Ovary (tissue), 9 donors: ENCODE measurements around the gene ATXN10. TPM values are rescaled to one million over a fixed set of nuclear protein-coding genes. Genes with fewer than 3 reads are reported as not detected.

Experiments used
- DNase-seq, 5 donors: peaks; one replicate each; pipeline ENCODE4 v3.0.0-alpha.2; 2019 to 2020
- H3K27ac ChIP-seq, 2 donors: fragments of 200-600 bp; one replicate each; pipeline versions ENCODE4 v1.5.1 to v1.8.0; 2019 to 2022
- H3K27me3 ChIP-seq: fragments of 200-600 bp; one replicate; pipeline ENCODE4 v1.8.0; 2022
- H3K36me3 ChIP-seq: fragments of 200-600 bp; sonication (generic); one replicate; pipeline ENCODE4 v1.5.1; 2019
- H3K4me1 ChIP-seq: one replicate; pipeline ENCODE4 v1.8.1; 2013; ENCODE audit warnings: mild to moderate bottlenecking, moderate library complexity; ENCODE audit not compliant: insufficient read depth
- H3K4me3 ChIP-seq: fragments of 200-600 bp; sonication (generic); one replicate; pipeline ENCODE4 v1.5.1; 2017
- H3K9me3 ChIP-seq, 2 donors: fragments of 200-600 bp in 1 of 2; sonication (generic) in 1 of 2; one replicate each; pipeline versions ENCODE4 v1.5.1 to v1.8.1; 2013 to 2019; ENCODE audit warnings: mild to moderate bottlenecking in 1 of 2, moderate library complexity in 1 of 2
- EP300 ChIP-seq: sonication (generic); formaldehyde crosslinking; IDR thresholded peaks from one replicate; pipeline ENCODE4 v1.6.1; 2017; ENCODE audit warnings: antibody characterized with exemption
- POLR2A ChIP-seq: fragments of 450-650 bp; IDR thresholded peaks from one replicate; pipeline ENCODE4 v1.6.1; 2017; ENCODE audit warnings: antibody characterized with exemption, mild to moderate bottlenecking, moderate library complexity
- WGBS, 3 donors: extraction: QIAGEN DNeasy Blood & Tissue Kit in 1 of 3; methylation state at CpG; one replicate each; pipeline versions ENCODE4 v1.1.5 to v1.1.7; 2013 to 2017; 5-methylcytosine and 5-hydroxymethylcytosine counted together
- intact Hi-C, 4 donors: fragments of 100-400 bp; cut with DNase I; formaldehyde crosslinking; loops; one replicate each; pipeline versions ENCODE4 v1.11.0 to v1.15.1; 2022 to 2023
- polyA plus RNA-seq, 2 donors: library from polyadenylated mRNA; stranded (reverse); fragments of 200-250 nt in 1 of 2; fragments of 350-450 nt in 1 of 2; fragmentation: Illumina TruSeq in 1 of 2; extraction: RNeasy Lipid Tissue Mini Kit (QIAGEN cat#74804) in 1 of 2; gene quantifications; one replicate each; pipeline ENCODE4 v1.2.3, GENCODE V29; 2013 to 2014
- total RNA-seq, 7 donors: library from RNA; depleted of rRNA in 2 of 7; stranded (reverse); fragments of >200 nt in 2 of 7; fragmentation: NEBNext Ultra II Directional in 3 of 7; extraction: Animal tissue kit (Norgen Biotek cat#: 25700) in 3 of 7; gene quantifications; one replicate each; pipeline versions ENCODE4 v1.1.0 to v1.2.4, GENCODE V29; 2016 to 2023
- TF ChIP-seq, protein P1 (sequence below), 3 donors: fragments of 450-650 bp in 2 of 3; fragments of 200-600 bp in 1 of 3; IDR thresholded peaks; one replicate each; pipeline versions ENCODE4 v1.5.1 to v1.8.0; 2016 to 2022; ENCODE audit warnings: antibody characterized with exemption in 3 of 3, mild to moderate bottlenecking in 1 of 3
- donor health status: DM: no; HTN: no; CAD: no; lungs with moderate emphysema.
- donor health status: DM: no; HTN: no; CAD: no.
- donor health status: Bipolar disorder and iron deficiency.
- donor health status: DM: yes; HTN: yes; CAD: no.
- donor health status: DM: no; HTN: no; CAD: no.
- donor health status: DM: yes; HTN: yes; CAD: no.

ATXN10 gene
- total and polyA plus RNA-seq, 9 donors, result 77.4 to 241 (median 175) TPM

- Histone ChIP-seq H3K4me1 (peaks cover 2% of the 10 kb centered on the region), H3K36me3 (no peaks in the 10 kb centered on the region), H3K4me3 (no peak overlapping the region), H3K27ac (no peak overlapping the region), H3K27me3 (no peaks in the 10 kb centered on the region), H3K9me3 (no peaks in the 10 kb centered on the region)
- no peak for DNase-seq
- no peak for TF ChIP-seq EP300
- TF ChIP-seq POLR2A, result no peak
- TF ChIP-seq, protein P1, sequence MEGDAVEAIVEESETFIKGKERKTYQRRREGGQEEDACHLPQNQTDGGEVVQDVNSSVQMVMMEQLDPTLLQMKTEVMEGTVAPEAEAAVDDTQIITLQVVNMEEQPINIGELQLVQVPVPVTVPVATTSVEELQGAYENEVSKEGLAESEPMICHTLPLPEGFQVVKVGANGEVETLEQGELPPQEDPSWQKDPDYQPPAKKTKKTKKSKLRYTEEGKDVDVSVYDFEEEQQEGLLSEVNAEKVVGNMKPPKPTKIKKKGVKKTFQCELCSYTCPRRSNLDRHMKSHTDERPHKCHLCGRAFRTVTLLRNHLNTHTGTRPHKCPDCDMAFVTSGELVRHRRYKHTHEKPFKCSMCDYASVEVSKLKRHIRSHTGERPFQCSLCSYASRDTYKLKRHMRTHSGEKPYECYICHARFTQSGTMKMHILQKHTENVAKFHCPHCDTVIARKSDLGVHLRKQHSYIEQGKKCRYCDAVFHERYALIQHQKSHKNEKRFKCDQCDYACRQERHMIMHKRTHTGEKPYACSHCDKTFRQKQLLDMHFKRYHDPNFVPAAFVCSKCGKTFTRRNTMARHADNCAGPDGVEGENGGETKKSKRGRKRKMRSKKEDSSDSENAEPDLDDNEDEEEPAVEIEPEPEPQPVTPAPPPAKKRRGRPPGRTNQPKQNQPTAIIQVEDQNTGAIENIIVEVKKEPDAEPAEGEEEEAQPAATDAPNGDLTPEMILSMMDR (IDR thresholded peaks at IDR 0.05), result no peak
- 74 to 84% (median 82%) methylated on average over 7 of the region's 7 CpGs for WGBS, 3 donors
- intact Hi-C loops, result no loop called here
Observed at GRCh38 chr22:45762545-45763235, 91.1 kb downstream of the ATXN10 start.

GRCh38 chr22:45763236-45763624, 91.6 kb downstream of the ATXN10 start:
- no peaks in the 10 kb centered on the region for H3K36me3 ChIP-seq
- H3K27me3 ChIP-seq, result no peaks in the 10 kb centered on the region
- TF ChIP-seq EP300 (no peak), POLR2A (no peak)
- TF ChIP-seq, protein P1 (IDR thresholded peaks at IDR 0.05), result no peak
- no peak for DNase-seq
- H3K9me3 ChIP-seq, result no peaks in the 10 kb centered on the region
- no peaks in the 10 kb centered on the region for H3K4me1 ChIP-seq
- intact Hi-C loops, result no loop called here
- H3K4me3 ChIP-seq, result no peak overlapping the region
- H3K27ac ChIP-seq, result no peak overlapping the region
- 69 to 76% (median 75%) methylated on average over 10 of the region's 10 CpGs for WGBS, 3 donors

DNA sequence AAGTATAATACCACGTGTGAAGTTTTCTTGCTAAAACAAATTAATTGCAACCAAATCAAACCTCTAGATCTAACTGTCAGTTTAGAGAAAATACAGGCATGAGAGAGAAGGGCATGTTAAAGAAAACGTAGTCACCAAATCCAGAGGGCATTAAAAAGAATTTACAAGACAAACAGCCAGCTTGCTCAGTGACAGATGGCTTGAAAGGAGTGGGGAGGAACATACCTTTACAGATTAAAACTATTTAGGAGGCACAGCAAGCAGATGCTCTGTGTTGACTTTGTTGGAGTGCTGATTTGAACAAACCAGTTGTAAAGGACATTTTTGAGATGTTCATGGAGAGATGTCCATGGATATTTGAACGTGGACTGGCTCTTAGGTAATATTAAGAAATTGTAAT, 96.9 kb downstream of the ATXN10 start:
- WGBS, 3 donors, result 79 to 93% (median 88%) methylated on average over 3 of the region's 3 CpGs
- H3K4me1 ChIP-seq, result no peaks in the 10 kb centered on the region

GRCh38 chr22:45769569-45770210, 98.1 kb downstream of the ATXN10 start:
- TF ChIP-seq POLR2A (no peak), EP300 (no peak)
- TF ChIP-seq, protein P1 (IDR thresholded peaks at IDR 0.05), result no peak
- Histone ChIP-seq H3K27me3 (no peaks in the 10 kb centered on the region), H3K27ac (no peak overlapping the region), H3K4me1 (no peaks in the 10 kb centered on the region), H3K4me3 (no peak overlapping the region), H3K9me3 (no peaks in the 10 kb centered on the region), H3K36me3 (no peaks in the 10 kb centered on the region)
- intact Hi-C loops, result no loop called here
- 71 to 83% (median 73%) methylated on average over 3 of the region's 3 CpGs for WGBS, 3 donors
- no peak for DNase-seq

More for the DNA sequence above, 96.9 kb downstream of the ATXN10 start:
- Histone ChIP-seq H3K36me3 (no peaks in the 10 kb centered on the region), H3K4me3 (no peak overlapping the region), H3K9me3 (no peaks in the 10 kb centered on the region), H3K27ac (no peak overlapping the region), H3K27me3 (no peaks in the 10 kb centered on the region)
- intact Hi-C loops, result no loop called here
- no peak for DNase-seq
- no peak for TF ChIP-seq EP300
- TF ChIP-seq POLR2A, result no peak
- TF ChIP-seq, protein P1 (IDR thresholded peaks at IDR 0.05), result no peak
